ENCODE data around the gene VPS45. TPM values are rescaled to one million over a fixed set of nuclear protein-coding genes. Genes with fewer than 3 reads are reported as not detected.

VPS45 gene
- total RNA-seq, 1 experiment from 2014 or later = 30.3 TPM

GRCh38 chr1:150154143-150154542, 86.6 kb downstream of the VPS45 start:
- Histone ChIP-seq H3K9me3 (ENCODE audit: insufficient read depth, low read depth) (no peaks in the 10 kb centered on the region), H4K20me1 (ENCODE audit: insufficient read depth) (no peaks in the 10 kb centered on the region), H3K4me3 (no peak overlapping the region), H3K27me3 (ENCODE audit: insufficient read depth, low read depth) (no peaks in the 10 kb centered on the region), H3K36me3 (ENCODE audit: low read depth) (no peaks in the 10 kb centered on the region), H3K79me2 (ENCODE audit: low read depth) (no peaks in the 10 kb centered on the region), H3K9me2 (ENCODE audit: insufficient read depth) (no peaks in the 10 kb centered on the region), H3K27ac (no peak overlapping the region), H3F3A (ENCODE audit: insufficient read depth, low read depth) (no peaks in the 10 kb centered on the region; the same call in 1 of the 2 replicates), H3K4me2 (no peak overlapping the region), H3K4me1 (replicated peaks; ENCODE audit: insufficient read depth) (no peaks in the 10 kb centered on the region), H2AFZ (no peak overlapping the region)
- DNase-seq = no peak
- ChIA-PET POLR2A (ENCODE audit: unreplicated experiment) (interaction anchor here (0.5 kb wide), 1 partner anchor 9 kb away, joined by 10 read pairs; no protein-coding TSS in a partner anchor), CTCF (no interaction called here)
- intact Hi-C loops (cut with micrococcal nuclease; ENCODE audit: unreplicated experiment) = no loop called here
- BruUV-seq (replicated peaks) = no TSS peak
- TF ChIP-seq, protein P1, sequence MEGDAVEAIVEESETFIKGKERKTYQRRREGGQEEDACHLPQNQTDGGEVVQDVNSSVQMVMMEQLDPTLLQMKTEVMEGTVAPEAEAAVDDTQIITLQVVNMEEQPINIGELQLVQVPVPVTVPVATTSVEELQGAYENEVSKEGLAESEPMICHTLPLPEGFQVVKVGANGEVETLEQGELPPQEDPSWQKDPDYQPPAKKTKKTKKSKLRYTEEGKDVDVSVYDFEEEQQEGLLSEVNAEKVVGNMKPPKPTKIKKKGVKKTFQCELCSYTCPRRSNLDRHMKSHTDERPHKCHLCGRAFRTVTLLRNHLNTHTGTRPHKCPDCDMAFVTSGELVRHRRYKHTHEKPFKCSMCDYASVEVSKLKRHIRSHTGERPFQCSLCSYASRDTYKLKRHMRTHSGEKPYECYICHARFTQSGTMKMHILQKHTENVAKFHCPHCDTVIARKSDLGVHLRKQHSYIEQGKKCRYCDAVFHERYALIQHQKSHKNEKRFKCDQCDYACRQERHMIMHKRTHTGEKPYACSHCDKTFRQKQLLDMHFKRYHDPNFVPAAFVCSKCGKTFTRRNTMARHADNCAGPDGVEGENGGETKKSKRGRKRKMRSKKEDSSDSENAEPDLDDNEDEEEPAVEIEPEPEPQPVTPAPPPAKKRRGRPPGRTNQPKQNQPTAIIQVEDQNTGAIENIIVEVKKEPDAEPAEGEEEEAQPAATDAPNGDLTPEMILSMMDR (conservative IDR thresholded peaks at IDR 0.05) = no peak
- no peak for TF ChIP-seq EZH2 (IDR thresholded peaks at IDR 0.05; ENCODE audit: low read depth)

- POLR2A ChIA-PET (ENCODE audit: unreplicated experiment) = no interaction called here
- no peak for DNase-seq
Measured at GRCh38 chr1:150155413-150156071, 88.0 kb downstream of the VPS45 start.

DNA sequence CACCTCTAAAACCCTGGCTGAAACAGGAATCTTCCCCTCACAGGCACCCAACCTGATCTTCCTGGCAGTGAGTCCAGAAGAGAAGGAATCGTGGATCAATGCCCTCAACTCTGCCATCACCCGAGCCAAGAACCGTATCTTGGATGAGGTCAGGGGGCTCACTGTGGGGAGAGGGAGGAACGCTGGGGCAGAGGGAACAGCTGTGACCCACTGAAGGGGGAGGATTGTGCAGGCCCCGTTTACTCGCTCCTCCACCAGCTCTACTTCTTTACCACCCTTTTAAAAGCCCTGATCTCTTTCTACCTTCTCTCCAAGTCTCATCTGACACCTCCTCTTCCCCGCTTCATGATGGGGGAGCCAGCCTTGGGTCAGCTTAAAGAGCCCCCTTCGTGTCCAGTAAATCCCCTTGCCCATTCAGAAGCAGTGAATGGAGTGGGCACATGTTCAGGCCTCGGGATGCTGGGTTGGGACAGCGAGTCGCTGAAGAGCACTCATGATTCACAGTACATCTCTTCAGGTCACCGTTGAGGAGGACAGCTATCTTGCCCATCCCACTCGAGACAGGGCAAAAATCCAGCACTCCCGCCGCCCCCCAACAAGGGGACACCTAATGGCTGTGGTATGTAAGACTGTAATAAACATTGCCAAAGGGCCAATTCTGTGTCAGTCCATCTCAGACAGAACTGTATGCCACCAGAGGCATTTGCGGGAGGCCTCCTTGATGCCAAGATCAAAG, 89.5 kb downstream of the VPS45 start:
- Histone ChIP-seq H3K27ac (no peak overlapping the region), H3K9me3 (ENCODE audit: insufficient read depth, low read depth) (no peaks in the 10 kb centered on the region), H2AFZ (no peak overlapping the region), H3K36me3 (ENCODE audit: low read depth) (no peaks in the 10 kb centered on the region), H4K20me1 (ENCODE audit: insufficient read depth) (no peaks in the 10 kb centered on the region), H3K27me3 (ENCODE audit: insufficient read depth, low read depth) (no peaks in the 10 kb centered on the region), H3K4me2 (no peak overlapping the region), H3K4me3 (no peak overlapping the region), H3F3A (ENCODE audit: insufficient read depth, low read depth) (no peaks in the 10 kb centered on the region), H3K79me2 (ENCODE audit: low read depth) (no peaks in the 10 kb centered on the region), H3K4me1 (replicated peaks; ENCODE audit: insufficient read depth) (no peaks in the 10 kb centered on the region), H3K9me2 (ENCODE audit: insufficient read depth) (no peaks in the 10 kb centered on the region)
- ChIA-PET CTCF (interaction anchor here (0.6 kb wide), 1 partner anchor 173 kb away, joined by 3 read pairs; no protein-coding TSS in a partner anchor), POLR2A (ENCODE audit: unreplicated experiment) (interaction anchor here (0.5 kb wide), 1 partner anchor 77 kb away, joined by 5 read pairs; no protein-coding TSS in a partner anchor)
- no peak for DNase-seq
- intact Hi-C loops (cut with micrococcal nuclease; ENCODE audit: unreplicated experiment) = no loop called here
- BruUV-seq (replicated peaks) = no TSS peak
- TF ChIP-seq, protein P1 (conservative IDR thresholded peaks at IDR 0.05) = no peak
- no peak for TF ChIP-seq EZH2 (IDR thresholded peaks at IDR 0.05; ENCODE audit: low read depth)

More at GRCh38 chr1:150155413-150156071, 88.0 kb downstream of the VPS45 start:
- BruUV-seq (replicated peaks) = no TSS peak
- Histone ChIP-seq H3K4me2 (no peak overlapping the region), H3K27me3 (ENCODE audit: insufficient read depth, low read depth) (no peaks in the 10 kb centered on the region), H3K9me2 (ENCODE audit: insufficient read depth) (no peaks in the 10 kb centered on the region), H3K79me2 (ENCODE audit: low read depth) (no peaks in the 10 kb centered on the region), H3K9me3 (ENCODE audit: insufficient read depth, low read depth) (no peaks in the 10 kb centered on the region), H3K27ac (no peak overlapping the region), H3K36me3 (ENCODE audit: low read depth) (no peaks in the 10 kb centered on the region), H2AFZ (no peak overlapping the region), H3F3A (ENCODE audit: insufficient read depth, low read depth) (no peaks in the 10 kb centered on the region), H3K4me3 (no peak overlapping the region), H3K4me1 (replicated peaks; ENCODE audit: insufficient read depth) (no peaks in the 10 kb centered on the region), H4K20me1 (ENCODE audit: insufficient read depth) (no peaks in the 10 kb centered on the region)
- TF ChIP-seq EZH2 (IDR thresholded peaks at IDR 0.05; ENCODE audit: low read depth) = no peak
- TF ChIP-seq, protein P1 (conservative IDR thresholded peaks at IDR 0.05) = no peak
- CTCF ChIA-PET = no interaction called here
- intact Hi-C loops (cut with micrococcal nuclease; ENCODE audit: unreplicated experiment) = no loop called here

All from PC-9 (cell line).